ENCODE results near the gene ZDHHC9. TPM values are rescaled to one million over a fixed set of nuclear protein-coding genes. Genes with fewer than 3 reads are reported as not detected.

The ZDHHC9 gene
- total and polyA plus RNA-seq, 2 donors from 2014 or later, result 24.5 to 31.4 TPM

DNA sequence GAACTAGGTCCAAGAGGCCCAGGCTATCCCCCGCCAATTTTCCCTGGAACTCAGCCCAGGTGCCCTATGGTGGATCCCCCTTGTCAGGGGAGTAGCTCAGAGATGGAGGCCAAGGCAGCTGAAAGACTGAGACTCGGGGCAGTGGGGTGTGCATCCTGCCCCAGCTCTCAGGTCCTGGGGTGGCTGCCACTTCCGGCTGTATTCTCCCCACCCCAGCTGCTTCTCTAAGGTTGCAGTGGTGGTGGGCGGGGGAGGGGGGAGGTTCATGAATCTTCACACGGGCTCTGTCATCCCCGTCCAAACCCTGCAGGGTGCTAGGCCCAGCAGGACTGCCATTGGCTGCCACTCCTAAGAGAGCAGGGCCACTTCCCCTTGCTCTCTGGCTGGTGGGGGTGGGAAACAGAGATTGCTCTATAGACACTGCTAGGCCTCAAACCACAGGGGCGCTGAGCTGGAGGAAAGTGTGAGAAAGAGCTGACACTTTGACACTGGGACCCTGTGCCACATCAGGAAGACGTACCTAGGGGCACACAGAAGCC is 62.5 kb downstream of the ZDHHC9 start:
- Histone ChIP-seq H3K36me3 (ENCODE audit: control insufficient read depth in 2 of 3, insufficient read depth in 3 of 3, low read length in 3 of 3) (no peaks in the 10 kb centered on the region), H3K27me3 (ENCODE audit: control insufficient read depth, insufficient read depth, low read length) (no peaks in the 10 kb centered on the region), H3K27ac (ENCODE audit: low read depth in 2 of 2, low read length in 2 of 2) (no peak overlapping the region), H3K9ac (ENCODE audit: low read length in 3 of 3) (no peak overlapping the region), H3K4me1 (ENCODE audit: control insufficient read depth in 2 of 3, insufficient read depth in 2 of 3, low read depth in 1 of 3, low read length in 3 of 3) (no peaks in the 10 kb centered on the region), H3K4me3 (ENCODE audit: low read length in 3 of 3) (no peak overlapping the region), H3K9me3 (ENCODE audit: control insufficient read depth in 2 of 3, insufficient read depth in 1 of 3, low read length in 3 of 3) (no peaks in the 10 kb centered on the region)
- intact Hi-C loops (cut with DNase I), result no loop called here
- TF ChIP-seq, protein P1, sequence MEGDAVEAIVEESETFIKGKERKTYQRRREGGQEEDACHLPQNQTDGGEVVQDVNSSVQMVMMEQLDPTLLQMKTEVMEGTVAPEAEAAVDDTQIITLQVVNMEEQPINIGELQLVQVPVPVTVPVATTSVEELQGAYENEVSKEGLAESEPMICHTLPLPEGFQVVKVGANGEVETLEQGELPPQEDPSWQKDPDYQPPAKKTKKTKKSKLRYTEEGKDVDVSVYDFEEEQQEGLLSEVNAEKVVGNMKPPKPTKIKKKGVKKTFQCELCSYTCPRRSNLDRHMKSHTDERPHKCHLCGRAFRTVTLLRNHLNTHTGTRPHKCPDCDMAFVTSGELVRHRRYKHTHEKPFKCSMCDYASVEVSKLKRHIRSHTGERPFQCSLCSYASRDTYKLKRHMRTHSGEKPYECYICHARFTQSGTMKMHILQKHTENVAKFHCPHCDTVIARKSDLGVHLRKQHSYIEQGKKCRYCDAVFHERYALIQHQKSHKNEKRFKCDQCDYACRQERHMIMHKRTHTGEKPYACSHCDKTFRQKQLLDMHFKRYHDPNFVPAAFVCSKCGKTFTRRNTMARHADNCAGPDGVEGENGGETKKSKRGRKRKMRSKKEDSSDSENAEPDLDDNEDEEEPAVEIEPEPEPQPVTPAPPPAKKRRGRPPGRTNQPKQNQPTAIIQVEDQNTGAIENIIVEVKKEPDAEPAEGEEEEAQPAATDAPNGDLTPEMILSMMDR (IDR thresholded peaks at IDR 0.05; ENCODE audit: borderline replicate concordance, extremely low read depth, insufficient read depth), result no peak
- DNase-seq (peak in 1 of 5 donors; percentile 78), FAIRE-seq (no peak)

DNA sequence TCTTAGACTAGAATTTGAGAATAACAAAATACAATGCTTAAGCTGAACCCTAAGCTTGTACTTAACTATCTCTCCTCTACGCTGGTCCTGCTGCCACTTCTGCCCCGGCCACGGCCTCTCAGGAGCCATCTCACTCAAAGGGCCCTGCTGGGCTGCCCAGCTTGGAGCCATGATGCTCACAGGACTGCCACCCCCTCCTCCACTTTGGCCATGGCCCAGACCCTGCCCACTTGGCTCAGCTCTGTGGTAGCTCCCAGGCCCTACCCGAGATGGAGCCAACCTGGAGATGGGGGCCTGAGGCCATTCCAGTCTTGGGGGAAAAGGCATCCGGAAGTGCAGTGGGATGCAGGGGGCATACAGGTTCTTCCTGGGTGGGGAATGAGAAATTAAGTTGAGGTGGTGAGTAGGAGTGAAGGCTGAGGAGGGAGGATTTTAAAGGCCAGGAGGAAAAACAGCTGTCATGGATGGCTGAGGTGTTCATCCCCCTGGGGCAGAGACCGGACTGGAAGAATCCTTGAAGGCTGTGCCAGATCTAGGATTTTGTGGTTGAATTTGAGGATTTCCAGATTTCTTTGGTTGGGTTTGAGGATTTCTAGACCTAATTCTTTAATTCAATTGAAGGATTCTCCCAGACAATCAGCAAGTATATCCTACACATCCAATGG is 63.1 kb downstream of the ZDHHC9 start:
- intact Hi-C loops (cut with DNase I), result no loop called here
- Histone ChIP-seq H3K27me3 (ENCODE audit: control insufficient read depth, insufficient read depth, low read length) (no peaks in the 10 kb centered on the region), H3K9ac (ENCODE audit: low read length in 3 of 3) (no peak overlapping the region), H3K9me3 (ENCODE audit: control insufficient read depth in 2 of 3, insufficient read depth in 1 of 3, low read length in 3 of 3) (no peaks in the 10 kb centered on the region), H3K36me3 (ENCODE audit: control insufficient read depth in 2 of 3, insufficient read depth in 3 of 3, low read length in 3 of 3) (no peaks in the 10 kb centered on the region), H3K4me1 (ENCODE audit: control insufficient read depth in 2 of 3, insufficient read depth in 2 of 3, low read depth in 1 of 3, low read length in 3 of 3) (no peaks in the 10 kb centered on the region), H3K4me3 (ENCODE audit: low read length in 3 of 3) (no peak overlapping the region), H3K27ac (ENCODE audit: low read depth in 2 of 2, low read length in 2 of 2) (no peak overlapping the region)
- FAIRE-seq (no peak), DNase-seq (peak in 1 of 5 donors; percentile 56)
- TF ChIP-seq, protein P1 (IDR thresholded peaks at IDR 0.05; ENCODE audit: borderline replicate concordance, extremely low read depth, insufficient read depth), result no peak

DNA sequence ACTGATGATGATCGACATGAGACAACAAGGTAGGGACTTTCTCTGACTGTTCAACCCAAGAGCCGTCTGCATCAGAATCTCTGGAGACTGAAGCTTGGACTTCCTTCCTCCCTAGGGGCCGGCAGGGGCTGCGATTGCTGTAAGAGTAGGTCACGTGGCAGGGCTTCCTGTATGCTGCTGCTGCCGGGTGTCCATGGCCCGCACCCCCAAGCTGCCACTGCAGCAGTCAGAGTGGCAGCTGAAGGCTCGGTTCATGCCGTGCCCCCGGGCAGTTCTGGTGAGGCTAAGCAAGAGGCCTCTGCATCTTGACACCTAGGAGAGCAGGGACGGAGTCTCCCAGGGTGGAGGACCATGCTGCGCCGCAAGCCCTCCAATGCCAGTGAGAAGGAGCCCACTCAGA is 63.9 kb downstream of the ZDHHC9 start, which contains the start of gene SASH3:
Gene SASH3, plus strand, starts transcription at position 203 of the 400 bp plus-strand sequence. Its CDS starts 149 bp downstream, at position 352.
- intact Hi-C loops (cut with DNase I), result no loop called here
- FAIRE-seq (no peak), DNase-seq (peak in 1 of 5 donors; percentile 83)
- H3K27ac ChIP-seq (ENCODE audit: low read depth in 2 of 2, low read length in 2 of 2), result no peak within 1 kb of the TSS
- H3K36me3 ChIP-seq (ENCODE audit: control insufficient read depth in 2 of 3, insufficient read depth in 3 of 3, low read length in 3 of 3), result no peaks in the 10 kb centered on the region
- H3K4me3 ChIP-seq (ENCODE audit: low read length in 3 of 3), result no peak within 1 kb of the TSS
- no peak within 1 kb of the TSS for H3K9ac ChIP-seq (ENCODE audit: low read length in 3 of 3)
- no peaks in the 10 kb centered on the region for H3K4me1 ChIP-seq (ENCODE audit: control insufficient read depth in 2 of 3, insufficient read depth in 2 of 3, low read depth in 1 of 3, low read length in 3 of 3)
- TF ChIP-seq, protein P1 (IDR thresholded peaks at IDR 0.05; ENCODE audit: borderline replicate concordance, extremely low read depth, insufficient read depth), result no peak
- H3K27me3 ChIP-seq (ENCODE audit: control insufficient read depth, insufficient read depth, low read length), result no peaks in the 10 kb centered on the region
- no peaks in the 10 kb centered on the region for H3K9me3 ChIP-seq (ENCODE audit: control insufficient read depth in 2 of 3, insufficient read depth in 1 of 3, low read length in 3 of 3)
